ENCODE measurements around the gene CFAP100.

CFAP100 gene

DNA sequence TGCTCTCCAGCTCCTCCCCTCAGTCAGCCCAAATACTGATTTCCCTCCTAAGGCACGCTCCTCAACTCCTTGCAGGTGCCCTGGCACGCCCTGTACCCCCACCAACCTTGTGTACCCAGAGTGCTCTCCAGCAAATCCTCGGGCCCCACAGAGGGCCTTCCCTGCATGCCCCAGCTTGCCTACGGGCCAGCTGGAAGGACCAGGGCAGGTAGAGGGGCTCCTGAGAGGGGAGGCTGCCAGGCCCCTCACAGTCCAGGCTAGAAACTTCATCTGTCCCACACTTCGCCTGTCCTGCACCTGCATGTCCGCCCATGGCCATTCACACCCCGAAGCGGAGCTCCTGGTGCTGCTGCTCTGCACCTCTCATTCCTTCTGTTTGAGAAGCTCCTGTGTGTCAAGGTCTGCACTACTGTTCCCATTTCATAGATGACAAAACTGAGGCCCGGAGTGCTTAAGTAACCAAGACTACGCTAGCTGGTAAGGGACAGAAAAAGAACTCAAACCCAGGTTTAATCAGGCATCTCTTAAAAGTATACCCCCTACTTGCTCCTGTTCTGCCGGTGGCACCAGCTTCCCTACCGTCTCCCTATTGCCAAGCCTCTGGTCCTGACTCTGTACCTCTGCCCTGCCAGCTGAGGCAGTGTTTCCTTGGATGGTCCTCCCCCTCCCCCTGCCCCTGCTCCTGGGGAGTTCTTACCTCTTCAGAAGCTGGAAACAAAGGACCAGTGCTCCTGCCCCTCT is 45.4 kb downstream of the CFAP100 start:
- no peaks in the 10 kb centered on the region for H3K9me3 ChIP-seq (ENCODE audit: control insufficient read depth, insufficient read depth, low read length)
- H3K27ac ChIP-seq (ENCODE audit: low read depth, low read length), result no peak overlapping the region

DNA sequence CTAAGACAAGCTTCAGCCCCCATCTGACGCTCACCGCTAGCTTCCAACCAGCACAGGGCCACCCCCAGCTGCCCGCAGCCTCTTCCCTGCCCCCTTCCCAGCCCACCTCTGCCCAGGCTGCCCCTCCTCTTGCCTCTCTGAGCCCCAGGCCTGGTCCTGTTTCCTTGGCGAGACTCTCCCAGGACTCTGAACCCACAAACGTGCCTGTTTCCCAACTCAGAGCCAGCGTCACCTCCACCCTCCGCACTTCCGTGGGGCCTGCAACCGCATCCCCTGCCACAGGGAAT is 45.9 kb downstream of the CFAP100 start:
- Histone ChIP-seq H3K9ac (ENCODE audit: low read depth, low read length) (no peak overlapping the region), H3K36me3 (ENCODE audit: control insufficient read depth, insufficient read depth, low read length) (peaks cover 21% of the 10 kb centered on the region), H3K9me3 (ENCODE audit: control insufficient read depth, insufficient read depth, low read length) (no peaks in the 10 kb centered on the region), H3K4me1 (ENCODE audit: control insufficient read depth, insufficient read depth, low read length) (peaks cover 5% of the 10 kb centered on the region; the same call in 1 of the 2 replicates), H3K4me3 (ENCODE audit: low read depth, low read length) (no peak overlapping the region), H3K27ac (ENCODE audit: low read depth, low read length) (no peak overlapping the region), H3K27me3 (ENCODE audit: control insufficient read depth, insufficient read depth, low read length) (no peaks in the 10 kb centered on the region)

More for the DNA sequence above, 45.4 kb downstream of the CFAP100 start:
- Histone ChIP-seq H3K9ac (ENCODE audit: low read depth, low read length) (no peak overlapping the region), H3K27me3 (ENCODE audit: control insufficient read depth, insufficient read depth, low read length) (no peaks in the 10 kb centered on the region), H3K36me3 (ENCODE audit: control insufficient read depth, insufficient read depth, low read length) (peaks cover 21% of the 10 kb centered on the region), H3K4me3 (ENCODE audit: low read depth, low read length) (no peak overlapping the region), H3K4me1 (ENCODE audit: control insufficient read depth, insufficient read depth, low read length) (peaks cover 5% of the 10 kb centered on the region; the same call in 1 of the 2 replicates)

DNA sequence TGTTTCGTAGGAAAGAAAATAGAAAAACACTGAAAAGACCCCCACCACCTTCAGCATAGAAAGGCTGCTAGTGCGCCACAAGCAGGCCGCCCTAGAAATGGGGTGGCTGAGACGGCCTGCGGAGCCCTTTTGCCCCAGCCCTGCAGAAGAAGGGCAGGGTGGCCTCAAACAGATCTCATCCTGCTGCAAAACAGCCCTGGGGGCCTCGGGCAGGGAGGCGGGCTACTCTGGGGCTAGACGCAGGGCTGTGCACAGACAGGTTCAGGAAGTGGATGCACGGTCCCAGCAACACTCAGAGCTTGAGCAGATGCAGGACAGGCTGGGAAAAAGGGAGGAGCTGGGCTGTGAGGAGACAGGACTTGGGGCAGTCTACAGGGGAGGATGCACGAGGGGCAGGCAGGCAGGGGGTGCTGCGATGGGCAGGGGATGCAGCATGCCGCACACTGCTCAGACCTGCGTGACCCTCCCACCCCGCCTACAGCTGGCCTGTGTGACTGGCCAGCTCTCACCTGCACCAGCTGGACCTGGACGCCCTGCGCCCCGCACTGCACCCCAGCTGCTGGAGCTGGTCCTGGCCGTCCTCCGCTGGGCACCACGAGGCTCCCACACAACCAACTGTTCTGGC is 46.7 kb downstream of the CFAP100 start:
- H3K4me1 ChIP-seq (ENCODE audit: control insufficient read depth, insufficient read depth, low read length), result peaks cover 5% of the 10 kb centered on the region; the same call in 1 of the 2 replicates
- H3K9ac ChIP-seq (ENCODE audit: low read depth, low read length), result no peak overlapping the region
- H3K36me3 ChIP-seq (ENCODE audit: control insufficient read depth, insufficient read depth, low read length), result peaks cover 18% of the 10 kb centered on the region
- no peaks in the 10 kb centered on the region for H3K9me3 ChIP-seq (ENCODE audit: control insufficient read depth, insufficient read depth, low read length)
- H3K4me3 ChIP-seq (ENCODE audit: low read depth, low read length), result no peak overlapping the region
- H3K27ac ChIP-seq (ENCODE audit: low read depth, low read length), result no peak overlapping the region
- H3K27me3 ChIP-seq (ENCODE audit: control insufficient read depth, insufficient read depth, low read length), result no peaks in the 10 kb centered on the region

DNA sequence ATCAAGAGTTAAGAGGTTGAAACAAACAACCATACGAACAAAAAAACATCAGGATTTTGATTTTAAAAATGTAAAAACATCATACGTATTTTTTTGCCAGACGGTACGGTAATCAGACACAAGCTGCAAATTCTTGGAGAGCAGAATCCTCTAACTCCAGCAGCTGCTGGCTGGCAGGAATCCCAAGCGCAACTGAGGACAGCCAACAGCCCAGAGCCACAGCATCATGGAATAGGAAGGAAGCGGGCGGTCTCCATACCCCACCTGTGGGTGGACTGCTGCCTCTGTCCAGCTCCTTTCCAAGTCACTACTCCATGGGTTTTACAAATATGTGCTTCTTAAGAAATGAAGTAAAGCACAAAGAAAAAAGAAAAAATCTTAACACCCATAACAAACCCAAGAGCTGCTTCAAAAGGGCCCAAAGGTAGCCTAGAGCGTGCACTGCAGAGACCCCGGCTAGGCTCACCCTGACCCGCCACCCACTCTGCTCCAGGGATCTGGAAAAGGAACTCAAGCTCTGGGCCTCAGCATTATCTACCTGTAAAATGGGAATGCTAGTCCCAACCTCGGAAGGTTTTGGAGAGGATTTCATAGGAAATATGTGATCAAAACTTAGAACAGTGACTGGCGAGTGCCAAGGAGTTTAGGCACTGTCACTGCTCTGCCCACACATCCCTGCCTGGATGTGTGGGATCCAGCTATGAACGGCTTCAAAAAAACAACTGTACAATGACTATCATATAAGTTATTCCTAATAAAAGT is 47.6 kb downstream of the CFAP100 start:
- Histone ChIP-seq H3K9ac (ENCODE audit: low read depth, low read length) (no peak overlapping the region), H3K27ac (ENCODE audit: low read depth, low read length) (no peak overlapping the region), H3K9me3 (ENCODE audit: control insufficient read depth, insufficient read depth, low read length) (no peaks in the 10 kb centered on the region), H3K4me3 (ENCODE audit: low read depth, low read length) (no peak overlapping the region), H3K27me3 (ENCODE audit: control insufficient read depth, insufficient read depth, low read length) (no peaks in the 10 kb centered on the region), H3K36me3 (ENCODE audit: control insufficient read depth, insufficient read depth, low read length) (peaks cover 15% of the 10 kb centered on the region), H3K4me1 (ENCODE audit: control insufficient read depth, insufficient read depth, low read length) (peaks cover 5% of the 10 kb centered on the region; the same call in 1 of the 2 replicates)

DNA sequence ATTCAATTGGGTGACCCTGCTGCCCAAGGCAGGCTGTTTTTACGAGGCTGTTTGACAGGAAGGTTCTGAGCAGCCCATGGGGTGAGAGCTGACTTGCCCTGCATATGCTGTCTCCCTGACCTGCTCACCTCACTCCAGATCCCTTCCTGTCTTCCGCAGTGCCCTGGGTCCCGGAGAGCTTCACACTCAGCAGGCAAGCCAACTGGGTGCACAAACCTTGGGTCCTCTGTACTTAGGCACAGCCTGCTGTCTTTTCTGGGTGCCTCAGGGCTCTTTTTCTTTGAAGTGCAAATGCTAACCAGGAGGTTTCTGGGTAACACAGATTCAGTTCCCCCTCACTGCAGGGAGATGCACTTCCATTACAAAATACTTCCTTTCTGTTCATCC is 48.1 kb downstream of the CFAP100 start:
- Histone ChIP-seq H3K4me1 (ENCODE audit: control insufficient read depth, insufficient read depth, low read length) (peaks cover 5% of the 10 kb centered on the region; the same call in 1 of the 2 replicates), H3K27ac (ENCODE audit: low read depth, low read length) (no peak overlapping the region), H3K36me3 (ENCODE audit: control insufficient read depth, insufficient read depth, low read length) (peaks cover 14% of the 10 kb centered on the region), H3K9me3 (ENCODE audit: control insufficient read depth, insufficient read depth, low read length) (no peaks in the 10 kb centered on the region), H3K4me3 (ENCODE audit: low read depth, low read length) (no peak overlapping the region), H3K9ac (ENCODE audit: low read depth, low read length) (no peak overlapping the region), H3K27me3 (ENCODE audit: control insufficient read depth, insufficient read depth, low read length) (no peaks in the 10 kb centered on the region)

DNA sequence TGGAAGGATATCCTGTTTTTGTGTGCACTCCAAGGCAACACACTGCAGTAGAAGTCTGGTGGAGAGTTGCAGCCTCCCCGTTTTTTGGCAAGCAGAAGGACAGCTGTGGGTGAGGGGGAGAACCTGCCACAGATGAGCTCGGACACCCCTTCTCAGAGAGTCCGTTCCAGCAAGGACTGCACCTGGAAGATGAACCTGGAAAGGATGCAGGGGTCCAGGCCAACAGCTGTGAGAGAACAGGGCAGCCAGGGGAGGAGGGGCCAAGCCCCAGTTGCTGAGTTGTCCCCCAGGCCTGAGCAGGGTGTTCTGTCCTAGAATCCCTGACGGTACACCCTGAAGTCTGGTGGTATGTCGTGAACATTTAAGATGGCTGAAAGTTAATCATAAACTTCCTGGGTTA is 50.8 kb downstream of the CFAP100 start:
- H3K27me3 ChIP-seq (ENCODE audit: control insufficient read depth, insufficient read depth, low read length), result no peaks in the 10 kb centered on the region
- H3K9ac ChIP-seq (ENCODE audit: low read depth, low read length), result no peak overlapping the region
- H3K27ac ChIP-seq (ENCODE audit: low read depth, low read length), result no peak overlapping the region
- peaks cover 5% of the 10 kb centered on the region; the same call in 1 of the 2 replicates for H3K4me1 ChIP-seq (ENCODE audit: control insufficient read depth, insufficient read depth, low read length)
- H3K4me3 ChIP-seq (ENCODE audit: low read depth, low read length), result no peak overlapping the region
- H3K36me3 ChIP-seq (ENCODE audit: control insufficient read depth, insufficient read depth, low read length), result 0 out of 2 replicates have a peak, but pooled peaks cover 13% of the 10 kb centered on the region
- no peaks in the 10 kb centered on the region for H3K9me3 ChIP-seq (ENCODE audit: control insufficient read depth, insufficient read depth, low read length)

DNA sequence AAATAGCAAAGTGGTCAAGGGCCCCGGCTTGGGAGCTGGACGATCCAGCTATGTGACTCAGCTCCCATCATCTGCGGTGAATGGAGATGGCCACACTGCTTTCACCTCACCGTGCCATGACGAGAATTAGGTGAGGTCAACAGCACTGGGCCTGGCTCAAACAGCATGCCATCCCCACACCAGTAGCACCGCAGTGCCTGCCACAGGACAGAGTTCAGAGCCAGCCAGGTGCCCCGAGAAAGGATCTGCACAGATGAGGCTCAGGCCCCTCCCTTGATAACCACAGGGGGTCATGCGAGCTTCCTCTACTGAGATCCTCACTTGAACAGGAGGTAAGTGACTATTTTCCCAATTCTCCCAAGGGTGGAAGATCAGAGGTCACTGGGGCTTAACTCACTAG is 51.6 kb downstream of the CFAP100 start:
- Histone ChIP-seq H3K4me1 (ENCODE audit: control insufficient read depth, insufficient read depth, low read length) (peaks cover 5% of the 10 kb centered on the region; the same call in 1 of the 2 replicates), H3K27ac (ENCODE audit: low read depth, low read length) (no peak overlapping the region), H3K4me3 (ENCODE audit: low read depth, low read length) (no peak overlapping the region), H3K9ac (ENCODE audit: low read depth, low read length) (no peak overlapping the region), H3K27me3 (ENCODE audit: control insufficient read depth, insufficient read depth, low read length) (no peaks in the 10 kb centered on the region), H3K9me3 (ENCODE audit: control insufficient read depth, insufficient read depth, low read length) (no peaks in the 10 kb centered on the region), H3K36me3 (ENCODE audit: control insufficient read depth, insufficient read depth, low read length) (peaks cover 18% of the 10 kb centered on the region)

DNA sequence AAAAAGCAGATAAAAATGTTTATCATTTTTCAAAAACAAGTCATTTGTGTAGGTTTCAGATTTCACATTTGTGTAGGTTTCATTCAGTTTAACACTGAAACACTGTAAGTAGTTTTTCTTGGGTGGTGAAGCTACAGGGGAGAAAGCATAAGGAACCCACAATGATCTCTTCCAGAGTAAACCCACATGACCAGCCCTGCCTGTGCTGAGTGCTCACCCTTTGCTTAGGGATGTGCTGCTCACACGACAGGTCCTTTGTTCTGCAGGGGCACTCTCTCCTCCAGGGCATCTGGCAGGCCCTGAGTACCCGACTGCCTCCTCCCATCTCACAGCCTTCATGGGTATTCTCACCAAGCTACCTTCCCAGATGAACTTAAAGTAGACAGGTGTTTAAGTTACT is 52.1 kb downstream of the CFAP100 start:
- Histone ChIP-seq H3K4me3 (ENCODE audit: low read depth, low read length) (no peak overlapping the region), H3K27ac (ENCODE audit: low read depth, low read length) (no peak overlapping the region), H3K9me3 (ENCODE audit: control insufficient read depth, insufficient read depth, low read length) (no peaks in the 10 kb centered on the region), H3K9ac (ENCODE audit: low read depth, low read length) (no peak overlapping the region), H3K27me3 (ENCODE audit: control insufficient read depth, insufficient read depth, low read length) (no peaks in the 10 kb centered on the region), H3K4me1 (ENCODE audit: control insufficient read depth, insufficient read depth, low read length) (peaks cover 5% of the 10 kb centered on the region; the same call in 1 of the 2 replicates), H3K36me3 (ENCODE audit: control insufficient read depth, insufficient read depth, low read length) (peaks cover 23% of the 10 kb centered on the region)

DNA sequence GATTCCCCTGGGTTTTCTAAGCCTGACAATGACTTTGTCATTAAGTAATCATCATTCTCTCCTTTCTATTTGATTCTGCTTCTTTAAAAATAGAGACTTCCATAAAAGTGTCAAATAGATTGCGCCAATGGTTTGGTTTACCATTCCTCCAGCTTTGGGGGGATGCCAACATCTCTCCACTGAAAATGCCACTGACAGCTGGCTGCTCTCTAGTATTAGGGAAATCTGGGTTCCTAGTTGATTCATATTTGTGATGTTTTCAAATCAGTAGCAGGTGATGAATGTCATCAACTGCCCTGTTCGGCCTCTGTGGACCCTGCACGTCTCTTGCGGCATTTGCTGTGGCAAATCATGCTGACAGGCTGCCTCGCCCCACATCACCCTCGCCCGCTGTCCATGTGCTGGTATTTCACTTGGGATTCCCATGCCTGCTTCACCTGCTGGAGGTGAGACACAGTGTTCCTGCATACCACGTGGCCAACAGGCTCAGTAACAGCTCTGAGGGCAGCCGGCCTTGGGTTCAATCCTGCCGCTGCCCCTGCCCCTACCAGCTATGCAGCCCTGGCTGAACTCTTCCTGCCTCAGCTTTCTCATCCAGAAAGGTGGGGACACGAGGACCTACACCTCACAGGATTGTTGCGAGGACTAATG is 52.9 kb downstream of the CFAP100 start:
- peaks cover 30% of the 10 kb centered on the region for H3K36me3 ChIP-seq (ENCODE audit: control insufficient read depth, insufficient read depth, low read length)
- H3K27ac ChIP-seq (ENCODE audit: low read depth, low read length), result no peak overlapping the region
- no peak overlapping the region for H3K9ac ChIP-seq (ENCODE audit: low read depth, low read length)
- H3K9me3 ChIP-seq (ENCODE audit: control insufficient read depth, insufficient read depth, low read length), result no peaks in the 10 kb centered on the region
- peaks cover 5% of the 10 kb centered on the region; the same call in 1 of the 2 replicates for H3K4me1 ChIP-seq (ENCODE audit: control insufficient read depth, insufficient read depth, low read length)
- H3K4me3 ChIP-seq (ENCODE audit: low read depth, low read length), result no peak overlapping the region
- no peaks in the 10 kb centered on the region for H3K27me3 ChIP-seq (ENCODE audit: control insufficient read depth, insufficient read depth, low read length)

DNA sequence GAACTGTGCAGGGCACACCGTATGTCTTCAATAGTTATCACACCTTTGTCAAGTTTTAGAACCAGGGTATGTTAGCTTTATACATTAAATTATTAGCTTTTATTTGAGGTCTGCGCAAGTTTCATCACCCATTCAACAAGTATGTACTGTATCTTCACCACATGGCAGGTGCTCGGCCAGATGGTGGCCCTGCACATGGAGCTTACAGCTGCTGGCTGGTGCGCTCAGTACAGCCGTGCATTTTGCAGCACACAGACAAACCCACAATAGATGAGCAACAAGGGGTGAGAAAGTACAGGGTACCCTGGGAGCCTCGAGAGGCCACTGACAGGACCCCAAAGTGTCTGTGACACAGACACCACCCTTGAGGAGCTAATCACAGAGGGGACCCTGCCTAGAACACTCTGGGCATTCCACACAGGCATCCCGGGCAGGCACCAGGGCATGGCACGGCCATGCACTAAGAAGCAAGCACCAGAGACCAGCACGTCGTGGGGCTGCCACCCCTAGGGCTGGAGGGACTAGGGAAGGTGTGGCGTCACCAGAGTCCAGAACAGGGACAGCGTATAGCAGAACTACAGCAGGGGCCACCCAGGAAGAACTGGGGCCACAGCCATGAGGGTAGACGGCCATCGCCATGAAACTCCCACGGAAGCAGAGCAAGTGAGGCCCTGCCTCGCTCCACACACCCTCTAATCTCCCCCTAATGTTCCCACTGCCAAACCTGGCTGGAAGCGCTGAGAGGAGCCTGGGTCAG is 53.6 kb downstream of the CFAP100 start:
- Histone ChIP-seq H3K4me3 (ENCODE audit: low read depth, low read length) (no peak overlapping the region), H3K27me3 (ENCODE audit: control insufficient read depth, insufficient read depth, low read length) (no peaks in the 10 kb centered on the region), H3K9me3 (ENCODE audit: control insufficient read depth, insufficient read depth, low read length) (no peaks in the 10 kb centered on the region), H3K36me3 (ENCODE audit: control insufficient read depth, insufficient read depth, low read length) (peaks cover 33% of the 10 kb centered on the region), H3K9ac (ENCODE audit: low read depth, low read length) (no peak overlapping the region), H3K4me1 (ENCODE audit: control insufficient read depth, insufficient read depth, low read length) (peaks cover 1% of the 10 kb centered on the region; the same call in 1 of the 2 replicates), H3K27ac (ENCODE audit: low read depth, low read length) (no peak overlapping the region)

All from HUES48 (cell line).